ENCODE measurements around the gene CCDC167.

CCDC167 gene

DNA sequence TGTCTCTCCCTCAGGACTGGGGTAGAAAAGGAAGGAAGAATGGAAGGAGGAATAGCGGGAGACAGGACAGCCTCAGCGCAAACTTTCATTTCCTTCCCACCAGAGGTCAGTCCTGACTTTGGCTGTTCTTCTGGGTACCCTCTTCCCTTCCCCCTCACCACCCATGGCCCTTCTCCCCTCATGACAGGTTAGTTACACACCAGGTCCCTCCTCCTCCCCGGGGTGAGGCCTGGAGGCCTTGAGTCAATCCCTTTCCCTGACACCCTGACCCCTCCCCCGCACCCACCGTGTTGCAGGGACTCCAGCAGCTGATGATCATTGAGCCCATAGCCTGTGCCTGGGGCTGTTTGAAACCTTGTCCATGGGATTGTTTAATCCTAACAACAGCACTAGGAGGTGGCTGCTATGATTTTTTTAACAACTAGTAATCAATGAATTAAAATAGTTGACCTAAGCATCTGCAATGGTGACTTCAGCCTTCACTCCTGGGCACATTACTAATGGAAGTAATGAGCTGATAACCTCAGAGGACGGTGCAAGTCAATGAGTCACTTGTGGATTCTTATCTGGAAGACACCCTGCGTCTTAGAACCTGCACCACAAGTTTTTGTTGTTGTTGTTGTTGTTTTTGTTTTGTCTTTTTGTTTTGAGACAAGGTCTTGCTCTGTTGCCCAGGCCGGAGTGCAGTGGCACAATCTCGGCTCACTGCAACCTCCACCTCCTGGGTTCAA is 46.6 kb upstream of the CCDC167 start:
- no peak overlapping the region for H3K4me2 ChIP-seq (ENCODE audit: low read length)

DNA sequence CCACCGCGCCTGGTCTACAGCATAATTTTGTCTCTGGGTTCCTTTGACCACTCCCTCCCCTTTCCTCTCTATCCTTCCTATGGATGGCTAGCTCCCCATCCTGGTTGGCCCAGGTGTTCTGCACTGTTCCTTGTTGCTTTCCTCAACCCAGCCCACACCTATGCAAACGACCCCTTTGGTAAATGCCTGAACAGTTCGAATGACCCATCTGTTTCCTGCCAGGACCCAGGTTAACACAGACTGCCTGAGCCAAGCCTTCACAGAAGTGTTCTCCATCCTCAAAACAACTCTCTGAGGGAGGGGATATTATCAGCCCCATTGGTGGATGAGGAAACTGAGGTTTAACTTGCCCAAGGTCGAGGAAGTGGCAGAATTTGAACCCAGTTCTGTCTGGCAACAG is 44.8 kb upstream of the CCDC167 start:
- Histone ChIP-seq H2AFZ (no peak overlapping the region), H3K4me2 (ENCODE audit: low read length) (no peak overlapping the region), H3K79me2 (no peaks in the 10 kb centered on the region), H3K9me3 (ENCODE audit: control insufficient read depth, low read length) (no peaks in the 10 kb centered on the region), H3K4me3 (ENCODE audit: low read depth, low read length) (no peak overlapping the region), H3K4me1 (no peaks in the 10 kb centered on the region), H3K9ac (no peak overlapping the region), H3K36me3 (ENCODE audit: control insufficient read depth, insufficient read depth, low read length) (no peaks in the 10 kb centered on the region), H3K27ac (no peak overlapping the region), H3K27me3 (ENCODE audit: control insufficient read depth, insufficient read depth, low read length) (no peaks in the 10 kb centered on the region)
- TF ChIP-seq, protein P1, sequence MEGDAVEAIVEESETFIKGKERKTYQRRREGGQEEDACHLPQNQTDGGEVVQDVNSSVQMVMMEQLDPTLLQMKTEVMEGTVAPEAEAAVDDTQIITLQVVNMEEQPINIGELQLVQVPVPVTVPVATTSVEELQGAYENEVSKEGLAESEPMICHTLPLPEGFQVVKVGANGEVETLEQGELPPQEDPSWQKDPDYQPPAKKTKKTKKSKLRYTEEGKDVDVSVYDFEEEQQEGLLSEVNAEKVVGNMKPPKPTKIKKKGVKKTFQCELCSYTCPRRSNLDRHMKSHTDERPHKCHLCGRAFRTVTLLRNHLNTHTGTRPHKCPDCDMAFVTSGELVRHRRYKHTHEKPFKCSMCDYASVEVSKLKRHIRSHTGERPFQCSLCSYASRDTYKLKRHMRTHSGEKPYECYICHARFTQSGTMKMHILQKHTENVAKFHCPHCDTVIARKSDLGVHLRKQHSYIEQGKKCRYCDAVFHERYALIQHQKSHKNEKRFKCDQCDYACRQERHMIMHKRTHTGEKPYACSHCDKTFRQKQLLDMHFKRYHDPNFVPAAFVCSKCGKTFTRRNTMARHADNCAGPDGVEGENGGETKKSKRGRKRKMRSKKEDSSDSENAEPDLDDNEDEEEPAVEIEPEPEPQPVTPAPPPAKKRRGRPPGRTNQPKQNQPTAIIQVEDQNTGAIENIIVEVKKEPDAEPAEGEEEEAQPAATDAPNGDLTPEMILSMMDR (IDR thresholded peaks at IDR 0.05): no peak

More for the DNA sequence above, 46.6 kb upstream of the CCDC167 start:
- Histone ChIP-seq H3K9ac (no peak overlapping the region), H3K4me1 (no peaks in the 10 kb centered on the region), H3K79me2 (no peaks in the 10 kb centered on the region), H3K36me3 (ENCODE audit: control insufficient read depth, insufficient read depth, low read length) (no peaks in the 10 kb centered on the region), H2AFZ (no peak overlapping the region), H3K27ac (no peak overlapping the region), H3K27me3 (ENCODE audit: control insufficient read depth, insufficient read depth, low read length) (no peaks in the 10 kb centered on the region), H3K4me3 (ENCODE audit: low read depth, low read length) (no peak overlapping the region), H3K9me3 (ENCODE audit: control insufficient read depth, low read length) (no peaks in the 10 kb centered on the region)
- TF ChIP-seq, protein P1 (IDR thresholded peaks at IDR 0.05): no peak

DNA sequence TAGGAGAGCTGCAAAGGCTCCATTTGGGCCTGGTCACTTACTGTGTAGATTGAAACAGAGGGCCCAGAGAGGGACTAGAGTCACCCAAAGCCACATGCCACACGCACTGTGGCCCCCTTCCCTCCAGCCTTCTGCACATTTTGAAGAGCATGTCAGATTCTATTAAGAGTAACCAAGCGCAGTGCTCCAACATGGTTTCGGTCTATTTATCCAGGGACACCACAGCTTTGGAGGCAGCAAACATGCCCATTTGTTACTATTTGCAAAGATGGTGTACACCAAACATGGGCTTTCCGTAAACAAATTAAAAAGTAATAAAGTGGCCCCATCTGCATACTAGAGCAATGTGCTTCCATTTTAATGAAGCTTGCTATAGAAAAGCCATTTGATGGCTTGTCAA is 43.7 kb upstream of the CCDC167 start:
- no peak overlapping the region for H3K27ac ChIP-seq
- no peak overlapping the region for H3K9ac ChIP-seq
- no peak overlapping the region for H3K4me3 ChIP-seq (ENCODE audit: low read depth, low read length)
- no peaks in the 10 kb centered on the region for H3K79me2 ChIP-seq
- H3K9me3 ChIP-seq (ENCODE audit: control insufficient read depth, low read length): no peaks in the 10 kb centered on the region
- H3K36me3 ChIP-seq (ENCODE audit: control insufficient read depth, insufficient read depth, low read length): no peaks in the 10 kb centered on the region
- no peaks in the 10 kb centered on the region for H3K27me3 ChIP-seq (ENCODE audit: control insufficient read depth, insufficient read depth, low read length)
- no peak overlapping the region for H2AFZ ChIP-seq
- H3K4me1 ChIP-seq: no peaks in the 10 kb centered on the region
- no peak overlapping the region for H3K4me2 ChIP-seq (ENCODE audit: low read length)
- TF ChIP-seq, protein P1 (IDR thresholded peaks at IDR 0.05): no peak

DNA sequence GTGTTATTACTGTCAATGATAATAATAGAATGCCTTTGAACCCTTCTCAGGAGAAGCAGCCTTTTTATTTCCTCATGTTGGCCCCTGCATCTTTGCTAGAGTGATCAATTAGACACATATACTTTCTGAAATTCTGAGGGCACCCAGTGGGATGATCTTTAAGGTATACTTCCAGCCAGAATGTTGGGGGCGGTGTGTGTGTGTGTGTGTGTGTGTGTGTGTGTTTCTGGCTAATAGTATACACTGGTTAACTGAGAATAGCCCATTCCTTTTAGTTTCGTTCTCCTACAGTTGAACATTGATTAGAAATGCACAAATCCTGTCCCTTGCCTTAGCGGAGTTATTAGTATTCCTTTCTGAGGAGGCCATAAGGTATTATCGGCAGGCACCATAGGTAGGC is 41.7 kb upstream of the CCDC167 start:
- H3K27me3 ChIP-seq (ENCODE audit: control insufficient read depth, insufficient read depth, low read length): no peaks in the 10 kb centered on the region
- H3K79me2 ChIP-seq: no peaks in the 10 kb centered on the region
- no peak overlapping the region for H3K4me3 ChIP-seq (ENCODE audit: low read depth, low read length)
- no peak overlapping the region for H3K4me2 ChIP-seq (ENCODE audit: low read length)
- H3K9me3 ChIP-seq (ENCODE audit: control insufficient read depth, low read length): no peaks in the 10 kb centered on the region
- H3K36me3 ChIP-seq (ENCODE audit: control insufficient read depth, insufficient read depth, low read length): no peaks in the 10 kb centered on the region
- TF ChIP-seq, protein P1 (IDR thresholded peaks at IDR 0.05): no peak
- H2AFZ ChIP-seq: no peak overlapping the region
- no peak overlapping the region for H3K27ac ChIP-seq
- no peaks in the 10 kb centered on the region for H3K4me1 ChIP-seq
- H3K9ac ChIP-seq: no peak overlapping the region

DNA sequence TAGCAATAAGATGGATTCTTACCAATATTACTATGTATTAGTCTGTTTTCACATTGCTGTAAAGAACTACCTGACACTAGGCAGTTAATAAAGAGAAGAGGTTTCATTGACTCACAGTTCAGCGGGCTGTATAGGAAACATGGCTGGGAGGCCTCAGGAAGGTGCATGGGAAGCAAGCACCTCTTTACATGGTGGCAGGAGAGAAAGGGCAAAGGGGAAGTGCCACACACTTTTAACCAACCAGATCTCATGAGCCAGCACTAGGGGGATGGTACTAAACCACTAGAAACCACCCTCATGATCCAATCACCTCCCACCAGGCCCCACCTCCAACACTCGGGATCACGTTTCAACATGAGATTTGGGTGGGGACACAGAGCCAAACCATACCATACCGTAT is 40.7 kb upstream of the CCDC167 start:
- Histone ChIP-seq H3K4me2 (ENCODE audit: low read length) (no peak overlapping the region), H3K9me3 (ENCODE audit: control insufficient read depth, low read length) (no peaks in the 10 kb centered on the region), H2AFZ (no peak overlapping the region), H3K9ac (no peak overlapping the region), H3K4me3 (ENCODE audit: low read depth, low read length) (no peak overlapping the region), H3K36me3 (ENCODE audit: control insufficient read depth, insufficient read depth, low read length) (no peaks in the 10 kb centered on the region), H3K27ac (no peak overlapping the region), H3K79me2 (no peaks in the 10 kb centered on the region), H3K4me1 (peaks cover 6% of the 10 kb centered on the region), H3K27me3 (ENCODE audit: control insufficient read depth, insufficient read depth, low read length) (no peaks in the 10 kb centered on the region)
- TF ChIP-seq, protein P1 (IDR thresholded peaks at IDR 0.05): no peak
